ENCODE results near the gene NDUFS4. TPM values are rescaled to one million over a fixed set of nuclear protein-coding genes. Genes with fewer than 3 reads are reported as not detected.
A peak's percentile ranks its signal among the peaks of the same experiment; 100 is the strongest.

Gene NDUFS4
- total RNA-seq, 1 donor: 64.3 TPM

GRCh38 chr5:53554444-53554843 lies 6.0 kb upstream of the NDUFS4 start:
- TF ChIP-seq CTCF (IDR thresholded peaks at IDR 0.05; ENCODE audit: insufficient read depth, low read depth, low read length): no peak
- DNase-seq (ENCODE audit: low read depth): no peak
- H3K4me3 ChIP-seq (ENCODE audit: low read depth, low read length): no peak overlapping the region

GRCh38 chr5:53555160-53555559 lies 5.3 kb upstream of the NDUFS4 start:
- no peak for TF ChIP-seq CTCF (IDR thresholded peaks at IDR 0.05; ENCODE audit: insufficient read depth, low read depth, low read length)
- no peak overlapping the region for H3K4me3 ChIP-seq (ENCODE audit: low read depth, low read length)
- DNase-seq (ENCODE audit: low read depth): no peak

GRCh38 chr5:53556001-53556400 lies 4.4 kb upstream of the NDUFS4 start:
- no peak overlapping the region for H3K4me3 ChIP-seq (ENCODE audit: low read depth, low read length)
- no peak for TF ChIP-seq CTCF (IDR thresholded peaks at IDR 0.05; ENCODE audit: insufficient read depth, low read depth, low read length)
- DNase-seq (ENCODE audit: low read depth): no peak

- DNase-seq (ENCODE audit: low read depth): no peak
- H3K4me3 ChIP-seq (ENCODE audit: low read depth, low read length): no peak overlapping the region
- TF ChIP-seq CTCF (IDR thresholded peaks at IDR 0.05; ENCODE audit: insufficient read depth, low read depth, low read length): no peak
Measured at GRCh38 chr5:53557386-53557785, 3.1 kb upstream of the NDUFS4 start.

GRCh38 chr5:53558966-53559365 lies 1.5 kb upstream of the NDUFS4 start:
- H3K4me3 ChIP-seq (ENCODE audit: low read depth, low read length): no peak overlapping the region
- TF ChIP-seq CTCF (IDR thresholded peaks at IDR 0.05; ENCODE audit: insufficient read depth, low read depth, low read length): no peak

GRCh38 chr5:53560028-53560427 lies 411 bp upstream of the NDUFS4 start:
- DNase-seq (ENCODE audit: low read depth): no peak
- no peak for TF ChIP-seq CTCF (IDR thresholded peaks at IDR 0.05; ENCODE audit: insufficient read depth, low read depth, low read length)

More at GRCh38 chr5:53558966-53559365, 1.5 kb upstream of the NDUFS4 start:
- no peak for DNase-seq (ENCODE audit: low read depth)

GRCh38 chr5:53568401-53568800 lies 8.0 kb downstream of the NDUFS4 start:
- no peak overlapping the region for H3K4me3 ChIP-seq (ENCODE audit: low read depth, low read length)
- no peak for TF ChIP-seq CTCF (IDR thresholded peaks at IDR 0.05; ENCODE audit: insufficient read depth, low read depth, low read length)
- no peak for DNase-seq (ENCODE audit: low read depth)

More at GRCh38 chr5:53560028-53560427, 411 bp upstream of the NDUFS4 start:
- peak overlapping the region; percentile 73 for H3K4me3 ChIP-seq (ENCODE audit: low read depth, low read length)
